GM18873 (cell line): Measurements from ENCODE around the gene PLAU.
"Not testable (repeated sequence)": the region's sequence is repeated elsewhere in the genome, so short reads cannot be mapped to it uniquely, and the experiment has no call there.

Experiments
- ATAC-seq: cut with Tn5 transposase; IDR thresholded peaks from one replicate; pipeline ENCODE4 v1.9.1; 2021; ENCODE audit warnings: mild to moderate bottlenecking, moderate library complexity, moderate number of reproducible peaks; ENCODE audit not compliant: unreplicated experiment, low FRiP score

PLAU gene

GRCh38 chr10:73894245-73894971 is 16.5 kb upstream of the PLAU start:
- no peak for ATAC-seq

DNA sequence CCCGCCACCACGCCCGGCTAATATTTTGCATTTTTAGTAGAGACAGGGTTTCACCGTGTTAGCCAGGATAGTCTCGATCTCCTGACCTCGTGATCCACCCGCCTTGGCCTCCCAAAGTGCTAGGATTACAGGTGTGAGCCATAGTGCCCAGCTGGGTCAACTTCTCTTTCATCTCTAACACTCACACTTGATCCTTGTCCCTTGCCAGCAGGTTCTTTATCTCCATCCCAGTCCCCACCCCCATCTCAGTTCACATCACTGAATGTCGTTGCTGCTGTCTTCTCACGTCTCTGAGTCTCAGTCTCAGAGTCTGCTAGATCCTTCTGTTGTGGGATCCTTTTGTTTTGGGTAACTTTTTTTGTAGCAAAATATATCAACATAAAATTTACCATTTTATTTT is 15.6 kb upstream of the PLAU start:
- not testable (repeated sequence) for ATAC-seq

DNA sequence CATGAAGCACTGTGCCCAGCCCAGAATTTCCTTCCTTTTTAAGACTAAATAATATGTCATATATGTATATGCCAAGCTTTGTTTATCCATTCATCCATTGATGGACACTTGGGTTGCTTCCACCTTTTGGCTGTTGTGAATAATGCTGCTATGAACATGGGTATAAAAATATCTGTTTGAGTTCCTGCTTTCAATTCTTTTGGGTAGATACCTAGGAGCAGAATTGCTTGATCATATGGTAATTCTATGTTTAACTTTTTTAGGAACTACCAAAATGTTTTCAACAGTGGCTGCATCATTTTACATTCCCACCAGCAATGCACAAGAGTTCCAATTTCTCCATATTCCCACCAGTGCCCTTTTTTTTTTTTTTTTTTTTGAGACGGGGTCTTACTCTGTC is 13.2 kb upstream of the PLAU start:
- ATAC-seq = no peak

GRCh38 chr10:73898730-73899410 is 12.1 kb upstream of the PLAU start:
- ATAC-seq = no peak

- ATAC-seq = no peak
Observed at GRCh38 chr10:73899423-73899822, 11.5 kb upstream of the PLAU start.

DNA sequence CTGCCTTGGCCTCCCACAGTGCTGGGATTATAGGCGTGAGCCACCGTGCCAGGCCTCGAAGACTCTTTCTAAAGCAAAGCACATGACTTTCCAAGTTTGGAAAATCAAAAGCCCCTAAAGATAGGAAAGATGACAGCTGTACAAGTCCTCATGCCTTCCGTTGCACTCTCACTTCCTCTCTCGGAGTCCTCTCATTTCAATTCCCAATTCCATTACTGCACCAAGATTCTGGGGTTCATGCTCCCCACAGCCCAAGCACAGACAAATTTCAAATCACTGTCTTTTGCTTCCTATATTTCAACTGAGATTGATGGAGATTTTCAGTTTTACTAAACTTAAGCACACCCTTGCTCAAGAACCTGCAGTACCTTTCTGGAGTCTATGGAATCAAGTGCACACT is 10.9 kb upstream of the PLAU start:
- no peak for ATAC-seq

DNA sequence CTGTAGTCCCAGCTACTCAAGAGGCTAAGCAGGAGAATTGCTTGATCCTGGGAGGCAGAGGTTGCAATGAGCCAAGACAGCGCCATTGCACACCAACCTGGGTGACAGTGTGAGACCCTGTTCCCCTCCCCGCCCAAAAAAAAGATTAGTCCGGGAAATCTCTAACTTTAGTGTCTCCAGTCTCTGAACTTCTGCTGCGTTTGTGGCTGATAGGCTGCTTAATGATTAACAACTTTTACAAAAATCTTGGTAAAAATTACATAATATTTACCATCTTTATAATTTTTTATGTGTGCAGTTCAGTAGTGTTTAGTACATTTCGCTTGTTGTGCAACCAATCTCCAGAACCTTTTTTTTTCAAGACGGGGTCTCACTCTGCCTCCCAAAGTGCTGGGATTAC is 9.7 kb upstream of the PLAU start:
- no peak for ATAC-seq

DNA sequence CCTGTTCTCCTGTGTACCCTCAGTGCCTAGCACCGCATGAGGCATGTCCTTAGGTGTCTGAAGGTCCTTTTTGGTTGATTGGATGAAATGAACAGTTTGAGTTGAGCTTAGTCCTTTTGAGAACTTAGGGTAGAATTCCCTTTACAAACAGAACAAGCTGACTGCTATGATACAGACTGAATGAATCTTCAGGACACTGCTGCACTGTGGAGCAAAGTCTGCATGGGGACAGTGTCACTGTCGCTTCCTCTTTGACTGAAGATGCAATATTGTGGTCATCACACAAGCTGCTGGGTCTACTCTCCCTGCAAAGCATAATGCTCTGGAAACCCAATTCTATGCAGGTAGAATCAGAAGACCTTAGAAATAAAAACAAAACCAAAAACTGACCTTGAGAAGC is 8.6 kb upstream of the PLAU start:
- no peak for ATAC-seq

DNA sequence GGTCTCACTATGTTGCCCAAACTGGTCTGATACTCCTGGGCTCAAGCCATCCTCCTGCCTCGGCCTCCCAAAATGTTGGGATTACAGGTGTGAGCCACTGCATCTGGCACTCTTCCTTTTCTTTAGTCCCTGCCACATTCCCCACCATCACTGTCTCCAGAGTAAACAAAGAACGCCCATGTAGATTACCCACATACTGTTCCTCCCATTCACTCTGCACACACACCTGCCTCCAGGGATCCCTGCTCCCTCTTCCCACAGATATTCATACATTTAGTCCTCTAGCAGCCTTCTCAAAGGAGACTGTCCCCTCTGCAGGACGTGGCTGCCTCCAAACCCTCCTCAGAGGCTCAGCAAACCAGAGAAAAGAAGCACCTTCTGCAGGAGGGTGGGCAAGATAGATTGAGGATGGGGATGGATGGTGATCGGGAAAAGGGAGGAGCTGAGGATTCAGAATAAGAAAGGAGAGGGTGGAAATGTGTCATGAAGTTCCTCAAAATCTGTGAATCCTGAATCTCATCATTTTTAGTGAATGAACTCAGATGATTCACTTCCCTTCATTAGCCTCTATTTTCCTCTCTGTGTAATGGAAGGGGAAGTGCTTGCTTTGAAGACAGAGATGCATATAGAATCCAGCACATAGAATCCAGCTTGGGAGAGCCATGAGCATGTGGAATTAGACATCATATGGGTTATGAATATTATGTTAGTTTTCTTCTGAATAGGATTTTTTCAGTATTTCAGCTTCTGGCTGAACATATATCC is 5.5 kb upstream of the PLAU start:
- ATAC-seq = no peak

DNA sequence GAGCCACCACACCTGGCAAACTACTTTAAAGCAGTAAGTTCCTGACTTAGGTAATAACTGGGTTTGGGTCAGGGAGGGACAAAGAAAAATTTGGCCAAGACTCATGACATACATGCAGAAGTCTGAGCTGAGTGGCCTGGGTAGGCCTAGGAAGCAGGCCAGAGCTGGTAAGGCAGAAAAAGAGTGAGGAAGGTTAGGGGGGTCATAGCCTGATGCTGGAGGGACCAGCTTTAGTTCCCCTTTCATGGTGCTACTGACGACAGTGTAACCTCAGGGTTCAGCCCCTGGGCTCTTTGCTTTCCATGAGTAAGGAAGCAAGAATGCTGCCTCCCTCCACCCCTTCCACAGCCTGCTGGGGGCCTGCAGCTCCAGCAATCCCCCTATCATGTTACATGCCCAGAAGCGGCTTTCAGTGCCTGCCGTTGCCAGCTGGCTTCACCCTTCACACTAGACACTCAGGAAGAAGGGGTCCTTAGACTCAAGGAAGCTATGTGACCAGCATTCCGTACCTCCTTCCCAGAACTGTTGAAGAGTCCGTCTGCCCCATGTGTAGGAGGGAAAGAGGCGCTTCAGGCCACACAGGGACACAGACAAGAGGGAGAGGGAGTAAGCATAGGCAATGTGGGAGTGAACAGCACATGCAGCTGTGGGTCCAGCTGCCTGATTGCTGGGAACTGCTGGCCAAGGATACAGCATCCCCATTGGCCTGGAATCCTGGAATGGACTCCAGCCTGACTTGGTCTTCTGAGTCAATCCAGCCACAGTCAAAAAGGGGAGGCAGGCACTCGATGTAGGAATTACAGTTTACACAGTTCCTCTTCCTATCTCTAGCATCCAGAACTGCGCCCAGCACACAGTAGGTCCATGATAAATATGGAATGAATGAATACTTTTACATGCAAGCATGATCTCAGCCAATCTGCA is 4.1 kb upstream of the PLAU start:
- no peak for ATAC-seq

GRCh38 chr10:73907841-73908517 is 3.0 kb upstream of the PLAU start:
- ATAC-seq = no peak

DNA sequence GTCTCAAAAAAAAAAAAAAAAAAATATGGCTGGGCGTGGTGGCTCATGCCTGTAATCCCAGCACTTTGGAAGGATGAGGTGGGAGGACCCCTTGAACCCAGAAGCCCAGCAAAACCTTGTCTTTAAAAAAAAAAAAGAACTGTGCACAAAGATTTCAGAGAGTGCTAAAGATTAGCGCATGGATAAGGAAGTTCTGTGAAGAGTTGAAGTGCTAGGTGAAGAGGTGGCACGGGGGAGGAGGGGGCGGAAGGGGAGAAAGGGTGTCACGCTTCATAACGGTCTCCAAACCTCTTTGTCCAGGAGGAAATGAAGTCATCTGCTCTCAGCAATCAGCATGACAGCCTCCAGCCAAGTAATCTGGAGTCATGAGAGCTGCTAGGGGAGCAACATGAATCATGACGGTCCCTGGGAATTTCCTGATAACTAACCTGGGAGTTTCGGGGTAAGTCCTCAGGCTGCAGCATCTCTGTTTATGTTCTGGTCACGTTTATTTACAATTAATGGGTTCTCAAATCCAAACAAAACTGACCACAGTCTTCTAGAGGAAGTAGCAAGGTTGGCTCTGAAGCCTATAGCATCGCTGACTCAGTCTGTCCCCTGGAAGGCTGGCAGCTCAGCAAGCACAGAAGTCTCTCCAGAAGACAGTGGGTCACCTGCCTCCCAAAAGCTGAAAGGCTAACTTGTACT is 1.9 kb upstream of the PLAU start:
- no peak for ATAC-seq

DNA sequence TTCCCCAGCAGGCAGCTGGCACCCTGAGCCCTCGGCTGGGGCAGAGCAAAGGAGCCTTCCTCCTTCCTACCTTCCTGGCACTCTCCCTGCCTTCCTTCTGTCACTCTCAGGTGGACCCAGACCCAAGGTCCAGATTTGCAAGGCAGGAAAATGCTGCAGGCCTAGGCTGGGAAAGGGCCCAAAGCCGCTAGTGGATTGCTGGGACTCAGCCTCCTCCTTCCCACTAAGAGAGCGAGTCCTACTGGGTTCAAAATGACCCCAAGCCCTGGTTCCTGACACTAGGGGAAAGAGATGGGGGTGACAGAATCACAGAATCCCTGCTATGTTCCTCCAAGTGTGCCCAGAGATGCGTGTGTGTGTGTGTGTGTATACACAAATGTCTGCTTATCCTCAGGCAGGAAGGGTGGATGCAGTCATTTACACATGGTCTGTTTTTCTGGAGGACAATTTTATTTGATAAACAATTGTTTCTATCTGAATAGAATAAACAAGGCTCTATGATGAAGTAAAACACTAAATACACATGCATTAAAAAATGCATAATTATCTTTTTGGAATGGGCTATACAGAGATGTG is 1.3 kb upstream of the PLAU start:
- ATAC-seq = no peak

GRCh38 chr10:73910401-73910763 is 550 bp upstream of the PLAU start:
- no peak for ATAC-seq

DNA sequence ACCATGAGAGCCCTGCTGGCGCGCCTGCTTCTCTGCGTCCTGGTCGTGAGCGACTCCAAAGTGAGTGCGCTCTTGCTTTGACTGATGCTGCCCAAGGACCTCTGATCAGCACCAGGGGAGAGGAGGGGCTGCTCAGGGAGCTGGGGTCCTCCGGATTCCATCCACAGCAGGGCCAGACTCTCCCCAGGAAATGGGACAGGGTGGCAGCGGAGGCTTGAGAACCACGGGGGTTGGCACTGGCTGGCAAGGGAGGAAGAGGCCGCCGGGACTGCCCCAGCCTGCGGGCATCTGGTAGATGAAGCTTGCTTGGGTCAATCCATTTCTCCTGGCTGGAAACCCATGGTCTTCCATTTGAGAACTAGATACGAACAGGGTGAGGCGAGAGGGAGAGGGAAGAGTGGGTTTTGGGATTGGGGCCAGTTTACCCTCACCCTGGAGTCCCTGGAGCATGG is 647 bp downstream of the PLAU start:
- no peak for ATAC-seq

DNA sequence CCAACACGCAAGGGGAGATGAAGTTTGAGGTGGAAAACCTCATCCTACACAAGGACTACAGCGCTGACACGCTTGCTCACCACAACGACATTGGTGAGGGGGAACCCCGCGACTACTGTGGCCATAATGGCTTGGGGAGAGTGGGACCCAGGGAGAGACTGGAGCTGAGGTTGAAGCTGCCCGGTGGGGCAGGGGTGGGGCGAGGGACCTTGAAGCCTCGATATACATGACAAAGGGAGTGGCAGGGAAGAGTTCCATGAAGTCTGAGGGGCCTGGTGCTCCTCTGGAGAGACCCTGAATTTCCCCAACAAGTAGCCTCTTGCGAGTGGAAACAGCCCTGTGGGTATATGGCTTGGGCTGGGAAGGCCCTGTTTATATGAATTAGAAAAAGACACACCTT is 3.1 kb downstream of the PLAU start:
- ATAC-seq = no peak

- ATAC-seq = no peak
Observed at GRCh38 chr10:73915206-73915851, 4.4 kb downstream of the PLAU start.

DNA sequence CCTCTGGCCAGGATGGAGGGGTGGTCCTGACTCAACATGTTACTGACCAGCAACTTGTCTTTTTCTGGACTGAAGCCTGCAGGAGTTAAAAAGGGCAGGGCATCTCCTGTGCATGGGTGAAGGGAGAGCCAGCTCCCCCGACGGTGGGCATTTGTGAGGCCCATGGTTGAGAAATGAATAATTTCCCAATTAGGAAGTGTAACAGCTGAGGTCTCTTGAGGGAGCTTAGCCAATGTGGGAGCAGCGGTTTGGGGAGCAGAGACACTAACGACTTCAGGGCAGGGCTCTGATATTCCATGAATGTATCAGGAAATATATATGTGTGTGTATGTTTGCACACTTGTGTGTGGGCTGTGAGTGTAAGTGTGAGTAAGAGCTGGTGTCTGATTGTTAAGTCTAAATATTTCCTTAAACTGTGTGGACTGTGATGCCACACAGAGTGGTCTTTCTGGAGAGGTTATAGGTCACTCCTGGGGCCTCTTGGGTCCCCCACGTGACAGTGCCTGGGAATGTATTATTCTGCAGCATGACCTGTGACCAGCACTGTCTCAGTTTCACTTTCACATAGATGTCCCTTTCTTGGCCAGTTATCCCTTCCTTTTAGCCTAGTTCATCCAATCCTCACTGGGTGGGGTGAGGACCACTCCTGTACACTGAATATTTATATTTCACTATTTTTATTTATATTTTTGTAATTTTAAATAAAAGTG is 6.0 kb downstream of the PLAU start:
- ATAC-seq = no peak
